NCI-H1417 (cell line): ENCODE measurements around the gene NWD2.
"Not testable (repeated sequence)": the region's sequence is repeated elsewhere in the genome, so short reads cannot be mapped to it uniquely, and the experiment has no call there.

Source experiments
- DNase-seq, 3 experiments: peaks; one replicate each; lab custom pipeline; 2025; lab: John Stamatoyannopoulos, UW

Gene NWD2

DNA sequence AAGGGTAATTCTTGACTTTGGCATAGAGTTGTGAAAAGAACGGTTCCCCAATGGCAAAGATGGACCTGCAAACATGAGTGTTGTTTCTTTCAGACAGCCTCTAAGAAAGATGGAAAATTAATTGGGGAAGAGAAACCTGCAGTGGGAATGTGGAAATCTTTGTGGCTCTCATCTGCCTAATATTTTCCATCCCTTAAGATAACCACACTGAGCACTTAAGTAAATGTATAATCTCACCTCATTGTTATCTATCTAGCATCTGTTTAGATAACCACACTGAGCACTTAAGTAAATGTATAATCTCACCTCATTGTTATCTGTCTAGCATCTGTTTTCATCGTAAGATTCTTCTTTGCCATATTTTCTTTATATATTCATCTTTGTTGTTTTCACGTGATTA, 149.3 kb downstream of the NWD2 start:
- DNase-seq: no peak

GRCh38 chr4:37397505-37397904, 153.0 kb downstream of the NWD2 start:
- no peak for DNase-seq

DNA sequence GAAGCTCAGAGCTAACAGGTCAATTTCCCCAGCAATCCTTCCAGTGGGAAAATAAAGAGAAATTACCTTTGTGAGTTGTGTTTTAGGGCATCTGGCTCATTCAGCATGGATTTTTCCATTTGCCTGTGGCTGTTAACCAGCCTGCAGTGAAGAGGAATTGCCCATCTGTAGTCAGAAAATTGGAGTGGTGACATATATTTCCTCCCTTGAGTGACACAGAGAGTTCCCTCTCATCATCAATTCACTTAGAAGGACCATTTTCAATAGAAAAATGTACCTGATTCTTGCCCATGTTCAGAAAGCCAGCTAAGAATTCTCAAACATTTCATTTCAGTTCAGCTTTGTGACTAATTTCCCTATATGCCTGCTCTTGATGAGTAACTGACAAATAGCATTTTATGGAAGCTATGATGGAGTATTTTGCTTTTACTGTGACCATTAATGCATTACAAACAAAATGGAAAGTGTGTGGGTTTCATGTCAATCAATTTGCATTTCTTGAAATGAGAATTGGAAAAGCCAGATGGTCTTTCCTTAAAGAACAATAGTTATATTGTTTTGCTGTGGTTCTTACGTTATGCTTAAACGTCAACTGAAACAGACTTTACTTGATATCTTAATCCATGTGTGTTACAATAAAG, 155.8 kb downstream of the NWD2 start:
- DNase-seq: no peak

DNA sequence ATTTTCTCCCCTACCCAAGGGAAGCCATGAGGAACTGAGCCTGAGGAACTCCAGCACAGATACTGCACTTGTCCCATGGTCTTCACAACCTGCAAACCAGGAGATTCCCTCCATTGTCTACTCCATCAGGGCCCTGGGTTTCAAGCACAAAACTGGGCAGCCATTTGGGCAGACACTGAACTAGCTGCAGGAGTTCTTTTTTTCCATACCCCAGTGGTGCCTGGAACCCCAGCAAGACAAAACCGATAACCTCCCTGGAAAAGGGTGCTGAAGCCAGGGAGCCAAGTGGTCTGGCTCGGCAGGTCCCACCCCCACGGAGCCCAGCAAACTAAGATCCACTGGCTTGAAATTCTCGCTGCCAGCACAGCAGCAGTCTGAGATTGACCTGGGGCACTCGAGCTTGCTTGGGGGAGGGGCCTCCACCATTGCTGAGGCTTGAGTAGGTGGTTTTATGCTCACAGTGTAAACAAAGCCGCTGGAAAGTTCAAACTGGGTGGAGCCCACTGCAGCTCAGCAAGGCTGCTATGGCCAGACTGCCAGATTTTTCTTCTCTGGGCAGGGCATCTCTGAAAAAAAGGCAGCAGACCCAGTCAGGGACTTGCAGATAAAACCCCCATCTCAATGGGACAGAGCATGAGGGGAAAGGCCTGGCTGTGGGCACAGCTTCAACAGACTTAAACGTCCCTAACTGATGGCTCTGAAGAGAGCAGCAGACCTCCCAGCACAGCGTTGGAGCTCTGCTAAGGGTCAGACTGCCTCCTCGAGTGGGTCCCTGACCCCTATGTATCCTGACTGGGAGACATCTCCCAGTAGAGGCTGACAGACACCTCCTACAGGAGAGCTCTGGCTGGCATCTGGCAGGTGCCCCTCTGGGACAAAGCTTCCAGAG, 163.6 kb downstream of the NWD2 start:
- DNase-seq: peak; percentile 27 to 76 (median 63)

GRCh38 chr4:37413612-37414011, 169.1 kb downstream of the NWD2 start:
- DNase-seq: not testable (repeated sequence)

DNA sequence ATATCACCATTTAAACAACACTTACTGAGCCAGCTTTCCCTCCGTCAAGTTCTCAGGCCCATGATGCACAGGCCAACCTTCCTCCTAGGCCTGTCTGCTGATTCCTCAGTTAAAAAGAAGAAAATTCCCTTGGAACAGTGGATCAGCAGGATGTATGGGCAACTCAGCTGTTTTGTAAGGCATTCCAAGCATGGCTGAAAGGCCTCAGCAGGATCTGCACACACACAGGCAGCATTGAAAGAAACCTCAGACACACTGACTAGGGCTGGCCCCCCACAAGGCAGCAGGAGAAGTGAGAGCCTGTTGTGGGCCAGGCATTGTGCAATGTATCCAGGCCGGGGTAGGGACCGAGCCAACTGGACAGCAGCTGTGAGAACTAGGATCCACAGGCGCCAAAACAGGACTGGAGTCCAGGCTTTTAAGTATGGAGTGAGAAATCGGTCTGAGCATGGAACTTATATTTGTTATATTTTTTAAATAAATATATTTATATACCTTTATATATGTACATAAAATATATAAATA, 171.4 kb downstream of the NWD2 start:
- no peak for DNase-seq

DNA sequence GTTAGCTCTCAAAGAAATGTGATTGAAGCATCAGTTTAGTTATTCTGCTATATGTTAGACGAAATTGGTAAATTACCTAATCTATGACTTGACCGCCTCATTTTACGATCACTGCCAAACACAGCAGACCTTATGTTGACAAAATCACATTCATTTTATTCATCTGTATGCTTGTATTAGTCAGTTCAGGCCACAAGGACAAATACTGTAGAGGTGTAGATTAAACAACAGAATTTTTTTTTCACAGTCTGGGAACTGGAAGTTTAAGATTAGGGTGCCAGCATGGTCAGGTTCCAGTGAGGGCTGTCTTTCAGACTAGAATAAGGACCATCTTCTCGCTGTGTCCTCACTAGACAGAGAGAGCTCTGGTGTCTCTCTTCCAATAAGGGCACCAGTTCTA, 177.1 kb downstream of the NWD2 start:
- DNase-seq: no peak

- DNase-seq: no peak
These were observed 177.6 kb downstream of the NWD2 start for GRCh38 chr4:37422102-37422501.

- DNase-seq: no peak
These were observed 178.1 kb downstream of the NWD2 start for GRCh38 chr4:37422638-37423037.

- DNase-seq: no peak
These were observed 178.8 kb downstream of the NWD2 start for GRCh38 chr4:37423310-37423709.

GRCh38 chr4:37424753-37425152, 180.2 kb downstream of the NWD2 start:
- DNase-seq: no peak

DNA sequence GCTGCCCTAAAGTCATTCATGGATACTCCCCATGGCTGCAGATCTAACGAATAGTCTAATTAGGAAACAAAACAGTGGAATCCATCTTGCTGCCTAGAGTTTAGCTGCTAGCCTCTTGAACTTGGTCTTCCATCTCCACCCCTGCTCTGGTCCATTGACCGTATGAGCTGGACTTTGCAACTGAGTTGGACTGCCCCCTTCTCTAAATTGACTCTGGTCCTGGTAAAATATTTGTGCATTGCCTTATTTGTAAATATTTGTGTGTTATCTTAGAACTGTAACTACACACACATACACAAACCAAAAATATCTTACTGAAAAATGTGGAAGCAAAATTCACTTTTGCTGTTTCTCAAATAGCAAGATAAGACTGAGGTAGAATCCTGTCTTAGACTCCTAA, 181.3 kb downstream of the NWD2 start:
- no peak for DNase-seq

DNA sequence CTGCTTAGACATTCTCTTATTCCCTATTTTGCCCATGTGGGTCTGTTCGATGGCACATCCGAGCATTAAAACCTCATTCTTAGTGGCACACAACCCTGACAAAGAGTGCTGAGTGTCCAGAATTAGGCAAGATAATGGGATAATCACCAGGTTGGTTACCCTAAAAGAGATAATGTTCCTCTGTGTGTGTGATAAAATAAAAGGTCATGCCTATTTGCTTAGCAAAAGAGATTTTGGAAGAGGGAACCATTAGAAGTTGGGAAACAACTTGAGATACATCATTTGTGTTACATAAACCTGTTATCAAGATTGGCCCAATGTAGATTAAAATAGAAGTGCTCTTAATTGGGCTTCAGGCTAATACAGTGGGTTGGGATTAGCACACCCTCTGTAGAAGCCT, 182.7 kb downstream of the NWD2 start:
- DNase-seq: no peak

DNA sequence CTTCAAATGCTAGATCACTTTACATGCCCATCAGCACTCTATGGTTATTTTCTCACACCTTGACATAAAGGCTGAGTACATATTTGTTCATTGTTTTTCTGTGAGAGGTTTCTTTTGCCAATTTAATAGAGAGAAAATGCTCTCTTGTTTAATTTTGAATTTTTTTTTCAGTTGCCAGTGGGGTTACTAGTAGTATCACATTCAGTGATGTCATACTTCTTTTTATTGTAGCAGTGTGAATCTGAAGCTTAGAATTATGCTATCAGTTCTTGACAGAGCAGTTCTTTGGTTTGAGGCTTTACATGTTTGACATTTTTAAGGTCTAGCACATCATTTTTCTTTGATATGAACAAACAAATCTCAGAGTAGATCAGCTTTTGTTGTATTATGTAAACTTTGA, 185.4 kb downstream of the NWD2 start:
- DNase-seq: no peak

- DNase-seq: peak in 1 of 3 experiments; percentile 36
These were observed 186.3 kb downstream of the NWD2 start for GRCh38 chr4:37430718-37431416.

DNA sequence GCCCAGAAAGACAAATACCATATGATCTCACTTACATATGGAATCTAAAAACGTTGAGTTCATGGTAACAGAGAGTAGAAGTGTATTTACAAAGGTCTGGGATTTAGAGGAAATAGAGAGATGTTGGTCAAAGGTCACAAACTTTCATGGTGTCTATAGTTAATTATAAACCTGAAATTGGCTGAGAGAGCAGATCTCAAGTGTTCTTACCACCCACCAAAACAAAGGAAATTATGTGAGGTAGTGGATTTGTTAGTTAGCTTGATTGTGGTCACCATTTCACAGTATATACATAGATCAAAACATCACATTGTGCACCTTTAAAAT, 186.8 kb downstream of the NWD2 start:
- no peak for DNase-seq

- no peak for DNase-seq
These were observed 189.9 kb downstream of the NWD2 start for GRCh38 chr4:37434469-37434868.

DNA sequence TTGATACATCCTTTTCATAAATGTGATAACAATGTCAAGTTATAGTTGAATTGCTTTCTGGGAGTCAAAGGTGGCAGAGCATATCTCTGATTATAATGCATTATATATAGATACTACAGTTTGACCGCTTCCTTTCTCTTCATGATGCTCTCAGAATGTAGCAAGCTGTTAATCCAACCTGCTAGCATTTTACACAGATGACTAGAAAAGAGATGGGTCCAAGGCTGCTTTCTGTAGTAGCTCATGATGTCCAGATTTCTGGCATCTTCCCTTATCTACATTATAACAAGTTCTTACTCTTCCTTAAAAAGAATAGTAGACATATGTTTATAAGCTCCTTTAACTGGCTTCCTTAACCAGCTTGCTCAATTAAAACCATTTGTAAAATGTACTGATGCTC, 192.0 kb downstream of the NWD2 start:
- DNase-seq: no peak

DNA sequence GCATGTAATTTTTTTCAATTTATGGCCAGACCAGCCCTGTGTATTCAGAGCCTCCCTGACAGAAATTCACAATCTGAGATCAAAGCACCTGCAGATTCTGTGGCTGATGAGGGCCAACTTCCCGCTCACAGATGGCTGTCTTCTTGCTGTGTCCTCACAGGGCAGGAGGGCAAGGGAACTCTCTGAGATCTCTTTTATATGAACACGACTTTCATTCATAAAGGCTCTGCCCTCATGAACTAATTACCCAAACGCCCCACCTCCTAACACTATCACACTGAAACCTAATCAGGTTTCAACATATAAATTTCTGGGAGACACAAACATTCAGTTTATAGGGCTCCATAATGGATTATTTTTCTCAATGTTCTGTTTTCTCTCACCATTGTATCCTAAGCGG, 192.6 kb downstream of the NWD2 start:
- no peak for DNase-seq

DNA sequence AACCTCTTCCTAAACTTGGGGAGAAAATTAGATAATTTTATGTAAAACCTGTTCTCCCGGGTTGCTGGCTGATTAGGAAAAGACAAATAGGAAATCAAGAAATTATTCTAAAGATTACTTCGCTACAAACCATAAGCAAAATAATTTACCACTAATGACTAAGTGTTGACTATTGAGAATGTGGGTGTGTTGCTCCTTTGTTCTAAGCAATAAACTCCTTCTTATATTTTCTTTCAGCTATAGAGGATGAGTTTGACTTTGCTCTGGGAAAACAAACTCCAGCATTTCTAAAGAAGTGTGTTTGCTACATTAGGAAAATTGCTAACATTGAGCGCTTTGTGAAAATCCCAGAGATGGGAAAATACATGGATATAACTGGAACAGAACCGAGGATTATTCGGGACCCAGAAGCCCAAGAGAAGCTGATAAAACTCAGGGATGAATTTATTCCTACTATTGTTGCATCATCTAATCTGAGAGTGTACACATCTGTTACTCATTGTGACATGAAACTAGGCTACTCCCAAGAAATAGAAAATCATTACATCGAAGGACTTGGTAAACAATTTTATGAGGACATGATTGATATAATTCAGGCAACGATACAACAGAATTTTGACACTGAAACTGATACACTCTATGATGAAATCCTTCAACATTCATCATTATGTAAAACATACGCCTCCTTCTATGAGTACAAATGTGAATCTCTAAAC, 194.2 kb downstream of the NWD2 start:
- no peak for DNase-seq

DNA sequence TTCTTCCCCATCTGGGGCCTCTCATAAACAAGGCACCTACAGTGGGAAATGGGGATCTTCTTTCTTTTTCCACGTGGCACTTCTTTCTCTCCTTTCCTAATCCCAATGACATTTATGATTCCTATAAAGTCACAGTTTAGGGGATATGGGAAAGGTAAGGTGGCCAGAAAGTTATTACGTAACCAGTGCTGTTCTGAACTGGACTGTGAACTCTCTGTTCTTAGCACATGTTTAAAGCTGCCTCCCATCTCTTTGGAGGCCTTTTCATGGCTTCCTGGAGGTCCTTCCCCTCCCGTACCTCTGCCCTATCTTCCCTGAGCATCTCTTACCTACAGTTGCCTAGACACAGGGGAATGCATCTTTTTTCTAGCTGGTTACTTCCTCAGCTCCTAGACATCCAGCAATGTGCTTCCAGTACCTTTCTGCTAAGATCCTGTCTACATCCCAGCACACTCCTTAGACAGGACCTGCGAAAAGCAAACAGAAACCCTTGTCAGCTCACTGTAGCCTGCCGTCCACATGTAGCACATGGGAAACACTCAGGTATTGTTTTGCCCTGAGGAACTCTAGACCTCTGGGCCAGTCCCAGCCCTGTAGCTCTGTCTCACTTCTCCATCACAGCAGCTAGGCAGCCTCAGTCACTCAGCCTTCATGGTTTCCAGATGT, 195.4 kb downstream of the NWD2 start:
- DNase-seq: no peak

DNA sequence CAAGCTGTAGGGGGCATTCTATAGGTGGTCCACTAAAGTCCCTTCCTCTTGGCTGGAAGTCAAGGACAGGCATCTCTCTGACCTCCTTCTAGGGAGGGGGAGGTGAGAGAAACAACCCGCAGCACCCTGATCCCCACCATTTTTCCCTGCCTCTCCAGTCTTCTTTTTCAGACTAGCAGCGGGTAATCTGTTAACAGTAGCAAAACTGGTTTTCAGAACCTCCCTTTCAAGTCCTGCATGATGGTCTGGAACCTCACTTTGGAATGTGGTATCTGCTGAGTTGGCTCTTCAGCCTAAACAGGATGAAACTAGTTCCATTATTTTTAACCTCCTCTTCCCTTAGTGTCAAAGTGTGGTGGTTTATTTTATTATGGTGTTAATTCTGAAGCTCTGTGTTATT, 196.0 kb downstream of the NWD2 start:
- no peak for DNase-seq
